AG04450 (cell line): Measurements from ENCODE around the gene TACC2. TPM values are rescaled to one million over a fixed set of nuclear protein-coding genes. Genes with fewer than 3 reads are reported as not detected.

Experiments used
- CTCF ChIA-PET: fragments of 300-600, 350-600 bp; formaldehyde crosslinking; extraction: SDS; loops from one replicate; lab custom pipeline; 2022; ENCODE audit warnings: antibody characterized with exemption, inconsistent platforms; lab: Charles Lee
- POLR2A ChIA-PET: fragments of 350-600 bp; formaldehyde crosslinking; extraction: SDS; loops from one replicate; lab custom pipeline; 2021; ENCODE audit warnings: antibody characterized with exemption, inconsistent platforms; lab: Yijun Ruan, JAX
- DNase-seq: peaks from one replicate; pipeline ENCODE4 v3.0.0-alpha.2; 2011; ENCODE audit warnings: low read depth, low spot score
- H3K27ac ChIP-seq: one replicate; pipeline ENCODE4 v1.5.1; 2012; ENCODE audit warnings: low read depth, low read length, control low read depth
- H3K27me3 ChIP-seq: one replicate; pipeline ENCODE4 v1.6.0; 2012; ENCODE audit warnings: low read length; ENCODE audit not compliant: control insufficient read depth, insufficient read depth
- H3K4me3 ChIP-seq: 2 replicates; pipeline ENCODE4 v1.5.1; 2011; ENCODE audit warnings: mild to moderate bottlenecking, low read depth, low read length, control low read depth
- H3K9me3 ChIP-seq: 2 replicates; pipeline ENCODE4 v1.5.1; 2012; ENCODE audit warnings: low read length; ENCODE audit not compliant: control insufficient read depth, insufficient read depth
- CTCF ChIP-seq: IDR thresholded peaks from 2 replicates; pipeline ENCODE4 v1.5.1; 2011; ENCODE audit warnings: low read depth, low read length, control low read depth, inconsistent platforms
- polyA plus RNA-seq: library from polyadenylated mRNA; depleted of rRNA; stranded (reverse); fragments of >200 nt; gene quantifications from 2 replicates; pipeline ENCODE4 v1.2.3, GENCODE V29; 2011

The TACC2 gene
- polyA plus RNA-seq, 1 experiment, result 16.8 TPM

GRCh38 chr10:122230222-122230621 is 241.3 kb downstream of the TACC2 start:
- H3K4me3 ChIP-seq, result no peak overlapping the region
- POLR2A ChIA-PET, result no interaction called here
- H3K9me3 ChIP-seq, result no peaks in the 10 kb centered on the region; the same call in 1 of the 2 replicates
- H3K27ac ChIP-seq, result no peak overlapping the region
- DNase-seq, result no peak
- TF ChIP-seq CTCF, result no peak
- H3K27me3 ChIP-seq, result no peaks in the 10 kb centered on the region
- CTCF ChIA-PET, result interaction anchor here (0.5 kb wide), 1 partner anchor 178 kb away, joined by 8 read pairs; no protein-coding TSS in a partner anchor

GRCh38 chr10:122232769-122233168 is 243.8 kb downstream of the TACC2 start:
- ChIA-PET CTCF (interaction anchor here (0.8 to 2.9 kb wide), 2 partner anchors 35 to 203 kb away, joined by 3 to 14 read pairs; no protein-coding TSS in a partner anchor), POLR2A (interaction anchor here (0.6 to 1.0 kb wide), 2 partner anchors 25 to 106 kb away, joined by 3 read pairs; no protein-coding TSS in a partner anchor)
- H3K4me3 ChIP-seq, result no peak overlapping the region
- no peak overlapping the region for H3K27ac ChIP-seq
- no peaks in the 10 kb centered on the region; the same call in 1 of the 2 replicates for H3K9me3 ChIP-seq
- TF ChIP-seq CTCF, result no peak
- DNase-seq, result peak; percentile 61
- no peaks in the 10 kb centered on the region for H3K27me3 ChIP-seq

GRCh38 chr10:122233857-122234348 is 244.9 kb downstream of the TACC2 start:
- no peak for TF ChIP-seq CTCF
- H3K4me3 ChIP-seq, result no peak overlapping the region
- ChIA-PET POLR2A (no interaction called here), CTCF (interaction anchor here (0.5 to 2.9 kb wide), 2 partner anchors 34 to 183 kb away, joined by 7 to 14 read pairs; no protein-coding TSS in a partner anchor)
- no peak overlapping the region for H3K27ac ChIP-seq
- no peak for DNase-seq
- no peaks in the 10 kb centered on the region for H3K27me3 ChIP-seq
- no peaks in the 10 kb centered on the region; the same call in 1 of the 2 replicates for H3K9me3 ChIP-seq

GRCh38 chr10:122234416-122234815 is 245.5 kb downstream of the TACC2 start:
- Histone ChIP-seq H3K4me3 (no peak overlapping the region), H3K27ac (no peak overlapping the region), H3K9me3 (no peaks in the 10 kb centered on the region; the same call in 1 of the 2 replicates), H3K27me3 (no peaks in the 10 kb centered on the region)
- ChIA-PET CTCF (interaction anchor here (2.9 kb wide), 1 partner anchor 34 kb away, joined by 14 read pairs; no protein-coding TSS in a partner anchor), POLR2A (no interaction called here)
- DNase-seq, result no peak
- no peak for TF ChIP-seq CTCF

- no peak overlapping the region for H3K27ac ChIP-seq
- DNase-seq, result no peak
- TF ChIP-seq CTCF, result no peak
- no peaks in the 10 kb centered on the region for H3K27me3 ChIP-seq
- H3K4me3 ChIP-seq, result no peak overlapping the region
- H3K9me3 ChIP-seq, result no peaks in the 10 kb centered on the region; the same call in 1 of the 2 replicates
- CTCF ChIA-PET, result no interaction called here
- POLR2A ChIA-PET, result no interaction called here
These were observed 247.8 kb downstream of the TACC2 start for GRCh38 chr10:122236690-122237306.
